Measurements from ENCODE around the gene WDFY4. TPM values are rescaled to one million over a fixed set of nuclear protein-coding genes. Genes with fewer than 3 reads are reported as not detected.
A peak's percentile ranks its signal among the peaks of the same experiment; 100 is the strongest.

The WDFY4 gene
- total RNA-seq, 1 donor from 2014 or later: not detected

DNA sequence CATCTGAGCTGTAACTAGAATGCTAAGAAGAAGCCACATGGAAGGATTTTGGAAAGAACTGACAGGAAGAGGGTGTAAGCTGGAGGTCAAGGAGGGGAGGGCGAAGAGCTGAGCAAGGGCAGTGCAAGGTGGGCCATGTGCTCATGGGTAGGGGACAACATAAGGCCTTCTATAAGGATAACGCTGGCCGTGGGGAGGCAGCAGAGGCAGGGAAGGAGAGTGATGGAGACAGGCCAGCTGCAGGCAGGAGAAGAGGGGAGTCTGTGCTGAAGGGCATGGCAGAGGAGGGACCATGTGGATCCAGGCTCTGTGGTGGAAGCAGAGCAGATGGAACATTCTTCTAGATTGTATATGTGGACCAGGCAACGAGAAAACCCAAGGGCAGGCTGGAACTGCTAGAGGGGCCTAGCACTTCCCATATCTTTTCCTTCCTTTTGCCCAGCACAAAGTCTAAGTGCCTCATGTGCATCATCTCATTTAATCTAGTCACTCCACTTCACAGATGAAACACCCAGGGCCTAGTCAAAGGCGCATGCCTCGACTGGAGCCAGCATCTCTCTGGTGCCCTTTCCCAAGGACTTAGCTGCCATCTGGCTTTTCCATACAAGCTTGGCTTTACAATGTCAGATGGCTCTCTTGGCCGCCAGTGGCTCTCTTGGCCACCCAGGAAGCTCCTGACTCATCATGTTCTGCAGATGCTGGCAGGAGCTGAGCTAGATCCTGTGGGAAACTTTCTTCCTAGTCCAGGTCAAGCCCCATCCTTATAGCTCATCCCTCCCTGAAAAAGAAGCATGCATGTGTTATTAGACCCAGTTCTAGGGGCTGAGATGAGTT is 248.4 kb downstream of the WDFY4 start:
- H3K4me1 Mint-ChIP-seq (ENCODE audit: unreplicated experiment): no peaks in the 10 kb centered on the region
- TF ChIP-seq, protein P1, sequence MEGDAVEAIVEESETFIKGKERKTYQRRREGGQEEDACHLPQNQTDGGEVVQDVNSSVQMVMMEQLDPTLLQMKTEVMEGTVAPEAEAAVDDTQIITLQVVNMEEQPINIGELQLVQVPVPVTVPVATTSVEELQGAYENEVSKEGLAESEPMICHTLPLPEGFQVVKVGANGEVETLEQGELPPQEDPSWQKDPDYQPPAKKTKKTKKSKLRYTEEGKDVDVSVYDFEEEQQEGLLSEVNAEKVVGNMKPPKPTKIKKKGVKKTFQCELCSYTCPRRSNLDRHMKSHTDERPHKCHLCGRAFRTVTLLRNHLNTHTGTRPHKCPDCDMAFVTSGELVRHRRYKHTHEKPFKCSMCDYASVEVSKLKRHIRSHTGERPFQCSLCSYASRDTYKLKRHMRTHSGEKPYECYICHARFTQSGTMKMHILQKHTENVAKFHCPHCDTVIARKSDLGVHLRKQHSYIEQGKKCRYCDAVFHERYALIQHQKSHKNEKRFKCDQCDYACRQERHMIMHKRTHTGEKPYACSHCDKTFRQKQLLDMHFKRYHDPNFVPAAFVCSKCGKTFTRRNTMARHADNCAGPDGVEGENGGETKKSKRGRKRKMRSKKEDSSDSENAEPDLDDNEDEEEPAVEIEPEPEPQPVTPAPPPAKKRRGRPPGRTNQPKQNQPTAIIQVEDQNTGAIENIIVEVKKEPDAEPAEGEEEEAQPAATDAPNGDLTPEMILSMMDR (IDR thresholded peaks at IDR 0.05): no peak
- no peaks in the 10 kb centered on the region for H3K9me3 Mint-ChIP-seq (ENCODE audit: unreplicated experiment)
- DNase-seq (ENCODE audit: extremely low spot score, unreplicated experiment): peak; percentile 56
- no peaks in the 10 kb centered on the region for H3K36me3 Mint-ChIP-seq (ENCODE audit: unreplicated experiment)
- no peak overlapping the region for H3K27ac Mint-ChIP-seq (ENCODE audit: unreplicated experiment)
- peaks cover 3% of the 10 kb centered on the region for H3K27me3 Mint-ChIP-seq (ENCODE audit: unreplicated experiment)
- H3K4me3 Mint-ChIP-seq (ENCODE audit: unreplicated experiment): no peak overlapping the region

DNA sequence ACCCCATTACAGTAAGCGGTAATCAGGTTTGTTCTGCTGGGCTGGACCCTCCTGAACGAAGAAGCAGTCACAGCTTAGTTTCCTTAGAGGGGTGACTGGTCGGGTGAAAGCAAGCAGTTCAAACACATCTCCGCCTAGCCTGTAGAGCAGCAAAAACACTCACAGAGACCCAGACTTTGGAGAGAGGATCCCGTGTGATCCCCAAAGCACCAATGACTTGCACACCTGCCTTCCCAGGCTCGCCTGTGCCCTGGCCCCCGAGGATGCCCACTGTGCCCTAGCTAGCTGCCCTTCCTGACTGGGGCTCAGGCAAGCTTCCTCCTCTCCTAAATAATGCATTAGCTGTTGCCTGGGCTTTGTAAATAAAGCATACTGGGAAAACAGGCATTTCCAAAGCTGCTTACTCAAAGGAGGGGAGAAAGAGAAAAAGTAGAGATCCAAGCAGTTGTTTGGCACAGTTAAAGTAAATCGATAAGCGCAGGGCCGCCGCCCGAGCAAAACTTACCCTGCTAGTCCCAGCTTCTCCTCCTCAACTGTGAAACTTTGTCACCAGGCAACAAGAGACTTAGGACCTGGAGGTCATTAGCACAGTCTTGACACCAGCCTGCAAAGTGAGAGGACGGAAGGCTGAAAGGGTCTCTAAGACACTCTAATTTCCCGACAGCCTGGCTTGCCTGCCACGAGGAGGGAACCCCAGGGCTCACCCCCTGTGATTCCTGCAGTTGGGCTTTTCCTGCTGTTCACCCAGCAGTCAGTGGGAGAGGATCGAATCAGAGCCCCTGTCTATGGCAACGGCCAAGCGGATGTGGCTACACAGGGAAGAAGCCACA is 250.2 kb downstream of the WDFY4 start:
- peak; percentile 70 for DNase-seq (ENCODE audit: extremely low spot score, unreplicated experiment)
- Mint-ChIP-seq H3K36me3 (ENCODE audit: unreplicated experiment) (no peaks in the 10 kb centered on the region), H3K9me3 (ENCODE audit: unreplicated experiment) (no peaks in the 10 kb centered on the region), H3K4me3 (ENCODE audit: unreplicated experiment) (no peak overlapping the region), H3K27ac (ENCODE audit: unreplicated experiment) (no peak overlapping the region), H3K4me1 (ENCODE audit: unreplicated experiment) (no peaks in the 10 kb centered on the region), H3K27me3 (ENCODE audit: unreplicated experiment) (peaks cover 3% of the 10 kb centered on the region)
- TF ChIP-seq, protein P1 (IDR thresholded peaks at IDR 0.05): no peak

- H3K9me3 Mint-ChIP-seq (ENCODE audit: unreplicated experiment): no peaks in the 10 kb centered on the region
- TF ChIP-seq, protein P1 (IDR thresholded peaks at IDR 0.05): no peak
- no peak overlapping the region for H3K27ac Mint-ChIP-seq (ENCODE audit: unreplicated experiment)
Observed at GRCh38 chr10:48935577-48935976, 250.9 kb downstream of the WDFY4 start.

GRCh38 chr10:48937796-48938195 is 253.1 kb downstream of the WDFY4 start:
- no peak overlapping the region for H3K27ac Mint-ChIP-seq (ENCODE audit: unreplicated experiment)
- H3K9me3 Mint-ChIP-seq (ENCODE audit: unreplicated experiment): no peaks in the 10 kb centered on the region
- no peak overlapping the region for H3K4me3 Mint-ChIP-seq (ENCODE audit: unreplicated experiment)
- H3K4me1 Mint-ChIP-seq (ENCODE audit: unreplicated experiment): no peaks in the 10 kb centered on the region
- peak; percentile 62 for DNase-seq (ENCODE audit: extremely low spot score, unreplicated experiment)
- TF ChIP-seq, protein P1 (IDR thresholded peaks at IDR 0.05): no peak
- peaks cover 3% of the 10 kb centered on the region for H3K27me3 Mint-ChIP-seq (ENCODE audit: unreplicated experiment)
- H3K36me3 Mint-ChIP-seq (ENCODE audit: unreplicated experiment): no peaks in the 10 kb centered on the region

More at GRCh38 chr10:48935577-48935976, 250.9 kb downstream of the WDFY4 start:
- Mint-ChIP-seq H3K4me3 (ENCODE audit: unreplicated experiment) (no peak overlapping the region), H3K4me1 (ENCODE audit: unreplicated experiment) (no peaks in the 10 kb centered on the region), H3K36me3 (ENCODE audit: unreplicated experiment) (no peaks in the 10 kb centered on the region), H3K27me3 (ENCODE audit: unreplicated experiment) (peaks cover 3% of the 10 kb centered on the region)
- no peak for DNase-seq (ENCODE audit: extremely low spot score, unreplicated experiment)

GRCh38 chr10:48938281-48938680 is 253.6 kb downstream of the WDFY4 start:
- Mint-ChIP-seq H3K27me3 (ENCODE audit: unreplicated experiment) (peaks cover 3% of the 10 kb centered on the region), H3K4me1 (ENCODE audit: unreplicated experiment) (no peaks in the 10 kb centered on the region), H3K36me3 (ENCODE audit: unreplicated experiment) (no peaks in the 10 kb centered on the region), H3K9me3 (ENCODE audit: unreplicated experiment) (no peaks in the 10 kb centered on the region), H3K27ac (ENCODE audit: unreplicated experiment) (no peak overlapping the region), H3K4me3 (ENCODE audit: unreplicated experiment) (no peak overlapping the region)
- TF ChIP-seq, protein P1 (IDR thresholded peaks at IDR 0.05): no peak
- peak; percentile 75 for DNase-seq (ENCODE audit: extremely low spot score, unreplicated experiment)
